Endothelial cell (in vitro differentiated cells): Measurements from ENCODE around the gene FIP1L1. TPM values are rescaled to one million over a fixed set of nuclear protein-coding genes. Genes with fewer than 3 reads are reported as not detected.

Experiments used
- DNase-seq: peaks from one replicate; pipeline ENCODE4 v3.0.0; 2021; ENCODE audit warnings: low spot score
- H3K27ac Mint-ChIP-seq: one replicate; pipeline ENCODE4 v1.8.0; 2021; ENCODE audit warnings: mixed read lengths, inconsistent platforms; ENCODE audit not compliant: unreplicated experiment
- H3K27me3 Mint-ChIP-seq: one replicate; pipeline ENCODE4 v1.8.0; 2021; ENCODE audit warnings: mild to moderate bottlenecking, moderate library complexity, mixed read lengths, inconsistent platforms; ENCODE audit not compliant: unreplicated experiment
- H3K36me3 Mint-ChIP-seq: one replicate; pipeline ENCODE4 v1.8.0; 2021; ENCODE audit warnings: mild to moderate bottlenecking, low read depth, mixed read lengths, inconsistent platforms; ENCODE audit not compliant: unreplicated experiment
- H3K4me1 Mint-ChIP-seq: one replicate; pipeline ENCODE4 v1.8.0; 2021; ENCODE audit warnings: mild to moderate bottlenecking, mixed read lengths, inconsistent platforms; ENCODE audit not compliant: unreplicated experiment
- H3K4me3 Mint-ChIP-seq: one replicate; pipeline ENCODE4 v1.8.0; 2021; ENCODE audit warnings: mild to moderate bottlenecking, mixed read lengths, inconsistent platforms; ENCODE audit not compliant: unreplicated experiment
- H3K9me3 Mint-ChIP-seq: one replicate; pipeline ENCODE4 v1.8.0; 2021; ENCODE audit warnings: mixed read lengths, inconsistent platforms; ENCODE audit not compliant: unreplicated experiment
- CTCF ChIP-seq: fragments of 200-600 bp; sonication (generic); IDR thresholded peaks from one replicate; pipeline ENCODE4 v1.5.0; 2021; ENCODE audit warnings: antibody characterized with exemption; ENCODE audit not compliant: unreplicated experiment
- total RNA-seq: library from RNA; stranded (reverse); fragmentation: NEBNext Ultra II Directional; extraction: Animal tissue kit (Norgen Biotek cat#: 25700); gene quantifications from one replicate; pipeline ENCODE4 v1.2.1, GENCODE V29; 2021; ENCODE audit not compliant: unreplicated experiment

The FIP1L1 gene
- total RNA-seq, 1 donor from 2014 or later, result 55.6 TPM

GRCh38 chr4:53505947-53506346 lies 128.5 kb downstream of the FIP1L1 start:
- no peak for DNase-seq
- H3K36me3 Mint-ChIP-seq, result peaks cover 23% of the 10 kb centered on the region
- no peak for TF ChIP-seq CTCF
- no peak overlapping the region for H3K27ac Mint-ChIP-seq
- H3K9me3 Mint-ChIP-seq, result no peaks in the 10 kb centered on the region
- H3K4me1 Mint-ChIP-seq, result no peaks in the 10 kb centered on the region
- peaks cover 6% of the 10 kb centered on the region for H3K27me3 Mint-ChIP-seq
- no peak overlapping the region for H3K4me3 Mint-ChIP-seq

- peaks cover 18% of the 10 kb centered on the region for H3K36me3 Mint-ChIP-seq
- H3K27ac Mint-ChIP-seq, result no peak overlapping the region
- no peak for TF ChIP-seq CTCF
Observed at GRCh38 chr4:53507058-53507457, 129.6 kb downstream of the FIP1L1 start.

GRCh38 chr4:53507671-53508286 lies 130.3 kb downstream of the FIP1L1 start:
- no peak for TF ChIP-seq CTCF

More at GRCh38 chr4:53507058-53507457, 129.6 kb downstream of the FIP1L1 start:
- H3K27me3 Mint-ChIP-seq, result peaks cover 6% of the 10 kb centered on the region
- DNase-seq, result no peak
- no peaks in the 10 kb centered on the region for H3K4me1 Mint-ChIP-seq
- no peaks in the 10 kb centered on the region for H3K9me3 Mint-ChIP-seq
- no peak overlapping the region for H3K4me3 Mint-ChIP-seq

GRCh38 chr4:53508446-53508845 lies 131.0 kb downstream of the FIP1L1 start:
- no peak for TF ChIP-seq CTCF
- peaks cover 10% of the 10 kb centered on the region for H3K27me3 Mint-ChIP-seq
- no peak for DNase-seq
- no peak overlapping the region for H3K27ac Mint-ChIP-seq
- H3K36me3 Mint-ChIP-seq, result peaks cover 16% of the 10 kb centered on the region
- no peak overlapping the region for H3K4me3 Mint-ChIP-seq
- peaks cover 2% of the 10 kb centered on the region for H3K4me1 Mint-ChIP-seq
- H3K9me3 Mint-ChIP-seq, result no peaks in the 10 kb centered on the region

More at GRCh38 chr4:53507671-53508286, 130.3 kb downstream of the FIP1L1 start:
- H3K4me1 Mint-ChIP-seq, result peaks cover 2% of the 10 kb centered on the region
- no peaks in the 10 kb centered on the region for H3K9me3 Mint-ChIP-seq
- H3K36me3 Mint-ChIP-seq, result peaks cover 21% of the 10 kb centered on the region
- no peak overlapping the region for H3K27ac Mint-ChIP-seq
- peaks cover 7% of the 10 kb centered on the region for H3K27me3 Mint-ChIP-seq
- no peak for DNase-seq
- no peak overlapping the region for H3K4me3 Mint-ChIP-seq

GRCh38 chr4:53510321-53510720 lies 132.9 kb downstream of the FIP1L1 start:
- Mint-ChIP-seq H3K27me3 (peaks cover 4% of the 10 kb centered on the region), H3K27ac (no peak overlapping the region), H3K4me1 (peaks cover 2% of the 10 kb centered on the region), H3K9me3 (no peaks in the 10 kb centered on the region), H3K4me3 (no peak overlapping the region), H3K36me3 (peaks cover 8% of the 10 kb centered on the region)
- no peak for TF ChIP-seq CTCF
- DNase-seq, result no peak

Other genes starting within 250 kb of the FIP1L1 start
- gene SCFD2, start 11.6 kb upstream of the FIP1L1 start, total RNA-seq, result 13.6 TPM
- 25.7 TPM for gene LNX1, start 213.8 kb downstream of the FIP1L1 start, total RNA-seq